Hepatocyte (in vitro differentiated cells): ENCODE results near the gene BHLHE23. TPM values are rescaled to one million over a fixed set of nuclear protein-coding genes. Genes with fewer than 3 reads are reported as not detected.

ENCODE experiments used
- DNase-seq: peaks from one replicate; pipeline ENCODE4 v3.0.0-alpha.2; 2016; ENCODE audit warnings: low spot score
- H2AFZ ChIP-seq: fragments of 200-600 bp; sonication (generic); 2 replicates; pipeline ENCODE4 v1.6.0; 2016; ENCODE audit warnings: antibody characterized with exemption, mild to moderate bottlenecking
- H3K27ac ChIP-seq: fragments of 200-600 bp; sonication (generic); 2 replicates; pipeline ENCODE4 v1.5.1; 2016; ENCODE audit warnings: mild to moderate bottlenecking
- H3K27me3 ChIP-seq: fragments of 200-600 bp; sonication (generic); 2 replicates; pipeline ENCODE4 v1.6.1; 2016
- H3K36me3 ChIP-seq: fragments of 200-600 bp; sonication (generic); replicated peaks from 2 replicates; pipeline ENCODE4 v1.5.1; 2016; ENCODE audit warnings: low read depth; ENCODE audit not compliant: insufficient read depth
- H3K4me1 ChIP-seq: fragments of 200-600 bp; sonication (generic); 2 replicates; pipeline ENCODE4 v1.5.1; 2016; ENCODE audit warnings: mild to moderate bottlenecking, moderate library complexity; ENCODE audit not compliant: insufficient read depth
- H3K4me2 ChIP-seq: fragments of 200-600 bp; sonication (generic); 2 replicates; pipeline ENCODE4 v1.6.0; 2016
- H3K4me3 ChIP-seq: fragments of 200-600 bp; sonication (generic); 2 replicates; pipeline ENCODE4 v1.5.1; 2016; ENCODE audit warnings: mild to moderate bottlenecking
- H3K79me2 ChIP-seq: fragments of 200-600 bp; sonication (generic); 2 replicates; pipeline ENCODE4 v1.6.0; 2017; ENCODE audit warnings: mild to moderate bottlenecking
- H3K9me2 ChIP-seq: fragments of 200-600 bp; sonication (generic); replicated peaks from 2 replicates; pipeline ENCODE4 v1.6.0; 2017; ENCODE audit warnings: mild to moderate bottlenecking; ENCODE audit not compliant: insufficient read depth
- H3K9me3 ChIP-seq: fragments of 200-600 bp; sonication (generic); 2 replicates; pipeline ENCODE4 v1.5.1; 2016; ENCODE audit warnings: low read depth, mild to moderate bottlenecking
- H4K20me1 ChIP-seq: fragments of 200-600 bp; sonication (generic); 2 replicates; pipeline ENCODE4 v1.6.0; 2016; ENCODE audit warnings: mild to moderate bottlenecking; ENCODE audit not compliant: insufficient read depth, poor library complexity, severe bottlenecking
- CTCF ChIP-seq: fragments of 200-600 bp; sonication (generic); IDR thresholded peaks from 2 replicates; pipeline ENCODE4 v1.5.1; 2016; ENCODE audit warnings: antibody characterized with exemption, mild to moderate bottlenecking; ENCODE audit not compliant: poor library complexity
- EZH2 ChIP-seq: fragments of 200-600 bp; sonication (generic); IDR thresholded peaks from 2 replicates; pipeline ENCODE4 v1.6.1; 2016; ENCODE audit warnings: antibody characterized with exemption, mild to moderate bottlenecking, borderline replicate concordance
- EZH2phosphoT487 ChIP-seq: fragments of 200-600 bp; sonication (generic); IDR thresholded peaks from one replicate; pipeline ENCODE4 v1.6.1; 2018; ENCODE audit warnings: antibody characterized with exemption, mild to moderate bottlenecking, low read depth, moderate library complexity; ENCODE audit not compliant: unreplicated experiment, severe bottlenecking
- WGBS: methylation state at CpG from one replicate; pipeline ENCODE4 v1.1.6; 2016; ENCODE audit warnings: low lambda C conversion rate; ENCODE audit errors: missing lambda C conversion rate; 5-methylcytosine and 5-hydroxymethylcytosine counted together
- polyA plus RNA-seq: library from polyadenylated mRNA; unstranded; fragments of >200 nt; fragmentation: Nextera tagmentation; extraction: Ambion mirVana; gene quantifications from 2 replicates; pipeline ENCODE4 v1.2.1, GENCODE V29; 2016
- total RNA-seq: library from RNA; depleted of rRNA; stranded (reverse); fragments of >200 nt; gene quantifications from 2 replicates; pipeline ENCODE4 v1.2.3, GENCODE V29; 2014

The BHLHE23 gene
- total and polyA plus RNA-seq, 2 experiments from 2014 or later = not detected

DNA sequence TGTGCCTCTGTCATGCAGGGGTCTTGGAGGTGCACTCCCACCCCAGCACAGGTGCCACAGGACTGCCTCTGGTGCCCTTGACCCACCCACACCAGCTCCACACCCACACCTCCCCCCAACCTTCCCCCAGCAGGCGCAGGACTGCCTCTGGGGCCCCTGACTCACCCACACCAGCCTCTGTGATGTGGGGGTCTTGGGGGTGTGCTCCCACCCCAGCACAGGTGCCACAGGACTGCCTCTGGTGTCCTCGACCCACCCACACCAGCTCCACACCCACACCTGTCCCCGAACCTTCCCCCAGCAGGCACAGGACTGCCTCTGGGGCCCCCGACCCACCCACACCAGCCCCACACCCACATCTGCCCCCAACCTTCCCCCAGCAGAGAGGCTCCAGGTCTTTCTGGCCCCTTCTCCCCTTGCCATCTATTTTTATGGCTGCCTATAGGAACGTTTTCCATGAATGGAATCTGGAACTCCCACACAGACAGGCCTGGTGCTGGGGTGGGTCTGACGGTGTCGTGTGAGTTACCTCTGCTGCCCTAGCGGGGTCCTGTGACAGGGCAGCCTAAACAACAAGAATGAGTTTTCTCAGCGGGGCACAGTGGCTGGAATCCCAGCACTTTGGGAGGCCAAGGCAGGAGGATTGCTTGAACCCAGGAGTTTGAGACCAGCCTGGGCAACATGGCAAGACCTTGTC is 30.8 kb downstream of the BHLHE23 start:
- Histone ChIP-seq H2AFZ (no peak overlapping the region), H4K20me1 (no peaks in the 10 kb centered on the region), H3K27me3 (peaks cover 59% of the 10 kb centered on the region), H3K4me1 (peaks cover 10% of the 10 kb centered on the region), H3K9me2 (no peaks in the 10 kb centered on the region), H3K4me3 (no peak overlapping the region), H3K79me2 (no peaks in the 10 kb centered on the region), H3K36me3 (no peaks in the 10 kb centered on the region), H3K27ac (no peak overlapping the region), H3K9me3 (no peaks in the 10 kb centered on the region), H3K4me2 (no peak overlapping the region)
- WGBS = 64% methylated on average over 8 of the region's 9 CpGs
- DNase-seq = no peak
- TF ChIP-seq EZH2 (no peak), EZH2phosphoT487 (no peak), CTCF (no peak)

DNA sequence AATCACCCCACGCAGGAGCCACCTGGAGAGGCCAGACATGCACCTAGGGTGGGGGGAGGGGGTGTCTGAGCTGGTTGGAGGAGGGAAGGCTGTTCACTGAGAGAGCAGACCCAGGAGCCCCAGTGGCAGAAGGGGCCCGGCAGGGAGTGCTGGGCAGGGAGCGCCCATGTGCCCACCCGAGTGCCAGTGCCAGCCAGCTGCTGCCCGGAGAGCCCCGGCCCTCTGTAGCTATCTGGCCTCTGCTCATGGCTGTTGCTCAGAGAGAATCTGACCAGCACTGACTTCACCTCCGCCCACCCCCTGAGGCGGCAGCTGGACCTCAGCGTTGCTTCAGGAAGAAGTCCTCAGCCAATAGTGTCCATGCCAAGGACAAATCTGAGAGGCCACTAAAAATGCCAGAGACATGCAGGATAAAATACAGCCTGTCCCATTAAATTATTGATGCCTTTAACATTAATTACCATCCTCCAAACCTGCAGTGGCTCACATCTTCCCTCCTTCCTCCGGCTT is 31.5 kb downstream of the BHLHE23 start:
- no peak for TF ChIP-seq EZH2phosphoT487
- no peak for TF ChIP-seq CTCF
- TF ChIP-seq EZH2 = no peak
- Histone ChIP-seq H3K27me3 (peaks cover 59% of the 10 kb centered on the region), H3K4me1 (peaks cover 10% of the 10 kb centered on the region), H3K27ac (no peak overlapping the region), H3K4me3 (no peak overlapping the region), H3K36me3 (no peaks in the 10 kb centered on the region), H4K20me1 (no peaks in the 10 kb centered on the region), H3K79me2 (no peaks in the 10 kb centered on the region), H3K9me3 (no peaks in the 10 kb centered on the region), H2AFZ (no peak overlapping the region), H3K4me2 (no peak overlapping the region), H3K9me2 (no peaks in the 10 kb centered on the region)
- 65% methylated on average over 10 of the region's 10 CpGs for WGBS
- DNase-seq = no peak

DNA sequence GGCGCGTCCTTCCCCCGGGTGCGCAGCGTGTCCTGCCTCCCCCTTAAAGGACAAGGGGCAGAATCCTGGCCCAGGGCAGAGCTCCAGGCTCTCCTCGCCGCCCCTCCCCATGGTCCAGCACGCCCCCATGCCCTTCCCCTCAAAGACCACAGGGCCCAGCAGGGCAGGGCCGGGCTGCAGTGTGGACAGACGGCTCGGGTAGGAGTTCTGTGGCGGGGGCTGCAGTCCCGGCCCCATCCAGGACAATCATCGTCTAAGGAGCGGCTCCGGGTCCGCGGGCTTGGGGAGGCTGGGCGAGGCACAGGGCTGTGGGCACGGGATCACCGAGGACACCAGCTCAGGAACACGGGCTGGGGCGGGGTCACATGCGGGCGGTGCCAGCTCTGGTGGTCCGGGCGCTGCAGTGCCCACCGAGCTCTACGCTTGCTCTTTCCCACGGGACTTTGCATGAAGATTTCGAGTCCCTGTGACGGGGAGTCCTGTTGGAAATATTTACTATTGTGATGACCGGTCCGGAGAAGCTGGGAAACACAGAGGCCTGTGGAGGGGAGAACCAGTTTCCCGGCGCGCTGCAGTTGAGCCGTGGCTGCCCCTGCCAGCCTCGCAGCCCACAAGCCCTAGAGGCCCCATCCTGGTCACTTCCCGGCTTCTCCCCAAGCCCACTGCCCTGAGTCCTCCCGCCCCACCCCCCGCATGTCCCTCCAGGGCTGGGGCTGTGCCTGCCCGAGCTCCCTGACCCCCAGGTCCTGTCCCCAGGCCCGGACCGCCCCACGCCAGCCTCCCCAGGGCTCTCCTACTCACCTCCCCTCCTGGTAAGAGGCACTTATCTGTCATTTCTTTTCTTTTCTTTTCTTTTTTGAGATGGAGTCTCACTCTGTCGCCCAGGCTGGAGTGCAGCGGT is 33.7 kb downstream of the BHLHE23 start:
- no peaks in the 10 kb centered on the region for H3K9me3 ChIP-seq
- H3K4me1 ChIP-seq = peaks cover 10% of the 10 kb centered on the region
- no peaks in the 10 kb centered on the region for H3K9me2 ChIP-seq
- no peaks in the 10 kb centered on the region for H4K20me1 ChIP-seq
- H3K79me2 ChIP-seq = no peaks in the 10 kb centered on the region
- H3K4me3 ChIP-seq = no peak overlapping the region
- H2AFZ ChIP-seq = no peak overlapping the region
- H3K27ac ChIP-seq = no peak overlapping the region
- peak overlapping the region; percentile 76 for H3K4me2 ChIP-seq
- no peak for TF ChIP-seq EZH2phosphoT487
- no peak for TF ChIP-seq EZH2
- no peak for TF ChIP-seq CTCF
- H3K36me3 ChIP-seq = no peaks in the 10 kb centered on the region
- H3K27me3 ChIP-seq = peaks cover 42% of the 10 kb centered on the region
- 18% methylated on average over 28 of the region's 48 CpGs for WGBS
- no peak for DNase-seq
